HG03159 (cell line): Measurements from ENCODE around the gene HSDL1.

Experiments used
- ATAC-seq: cut with Tn5 transposase; IDR thresholded peaks from one replicate; pipeline ENCODE4 v1.9.1; 2021; ENCODE audit warnings: mild to moderate bottlenecking, moderate library complexity; ENCODE audit not compliant: unreplicated experiment

Gene HSDL1

GRCh38 chr16:84176192-84177053 is 31.4 kb upstream of the HSDL1 start:
- ATAC-seq = no peak

- peak; percentile 75 for ATAC-seq
Measured at GRCh38 chr16:84175350-84176081, 30.5 kb upstream of the HSDL1 start.

- no peak for ATAC-seq
Measured at GRCh38 chr16:84174396-84174795, 29.4 kb upstream of the HSDL1 start.

- ATAC-seq = no peak
Measured at GRCh38 chr16:84169765-84170310, 24.9 kb upstream of the HSDL1 start.

GRCh38 chr16:84166796-84167695 is 22.1 kb upstream of the HSDL1 start:
- ATAC-seq = no peak

GRCh38 chr16:84165746-84166145 is 20.8 kb upstream of the HSDL1 start:
- ATAC-seq = no peak

GRCh38 chr16:84161801-84162200 is 16.8 kb upstream of the HSDL1 start:
- no peak for ATAC-seq

- ATAC-seq = no peak
Measured at GRCh38 chr16:84161037-84161436, 16.1 kb upstream of the HSDL1 start.

- ATAC-seq = no peak
Measured at GRCh38 chr16:84159800-84160199, 14.8 kb upstream of the HSDL1 start.

GRCh38 chr16:84159007-84159406 is 14.0 kb upstream of the HSDL1 start:
- ATAC-seq = no peak

GRCh38 chr16:84156342-84156784 is 11.4 kb upstream of the HSDL1 start:
- ATAC-seq = no peak

GRCh38 chr16:84155771-84156170 is 10.8 kb upstream of the HSDL1 start:
- no peak for ATAC-seq

- ATAC-seq = no peak
Measured at GRCh38 chr16:84155226-84155625, 10.2 kb upstream of the HSDL1 start.

- no peak for ATAC-seq
Measured at GRCh38 chr16:84153660-84154214, 8.8 kb upstream of the HSDL1 start.

- no peak for ATAC-seq
Measured at GRCh38 chr16:84150926-84151325, 5.9 kb upstream of the HSDL1 start.

GRCh38 chr16:84144209-84144858 is 643 bp downstream of the HSDL1 start:
- peak; percentile 26 for ATAC-seq

GRCh38 chr16:84143784-84144199 is 1.2 kb downstream of the HSDL1 start:
- no peak for ATAC-seq

- no peak for ATAC-seq
Measured at GRCh38 chr16:84143081-84143480, 1.9 kb downstream of the HSDL1 start.

GRCh38 chr16:84141143-84141670 is 3.8 kb downstream of the HSDL1 start:
- ATAC-seq = no peak
